Stimulated activated CD8-positive, alpha-beta memory T cell treated with anti-CD3 and anti-CD28 coated beads, Interleukin-2, amount 100 ng/mL, for 1 hour (primary cell): Measurements from ENCODE around the gene WAPL.
"Not testable (repeated sequence)": the region's sequence is repeated elsewhere in the genome, so short reads cannot be mapped to it uniquely, and the experiment has no call there.

Source experiments
- DNase-seq, 2 donors: peaks; one replicate each; pipeline ENCODE4 v3.0.0-alpha.2; 2020; ENCODE audit warnings: low read depth in 2 of 2

Gene WAPL

GRCh38 chr10:86521678-86522509, at the start of gene WAPL:
Gene WAPL, minus strand, starts transcription at chr10:86521792. Its CDS starts 3,723 bp downstream, at chr10:86518069.
- DNase-seq = peak; percentile 90 to 92

GRCh38 chr10:86569335-86569734, 47.7 kb upstream of the WAPL start:
- DNase-seq = no peak

GRCh38 chr10:86566518-86566917, 44.9 kb upstream of the WAPL start:
- not testable (repeated sequence) for DNase-seq

- not testable (repeated sequence) for DNase-seq
These were observed 41.7 kb upstream of the WAPL start for GRCh38 chr10:86563338-86563737.

GRCh38 chr10:86558695-86559094, 37.1 kb upstream of the WAPL start:
- DNase-seq = not testable (repeated sequence)

GRCh38 chr10:86556933-86557649, 35.5 kb upstream of the WAPL start:
- no peak for DNase-seq

GRCh38 chr10:86556532-86556931, 34.9 kb upstream of the WAPL start:
- no peak for DNase-seq

GRCh38 chr10:86553639-86554038, 32.0 kb upstream of the WAPL start:
- no peak for DNase-seq

GRCh38 chr10:86553213-86553612, 31.6 kb upstream of the WAPL start:
- no peak for DNase-seq

GRCh38 chr10:86547296-86547695, 25.7 kb upstream of the WAPL start:
- DNase-seq = no peak

GRCh38 chr10:86545101-86545500, 23.5 kb upstream of the WAPL start:
- no peak for DNase-seq

- no peak for DNase-seq
These were observed 18.4 kb upstream of the WAPL start for GRCh38 chr10:86540016-86540415.

GRCh38 chr10:86538547-86538946, 17.0 kb upstream of the WAPL start:
- no peak for DNase-seq

GRCh38 chr10:86538040-86538439, 16.4 kb upstream of the WAPL start:
- DNase-seq = not testable (repeated sequence)

- peak; percentile 14 to 17 for DNase-seq
These were observed 14.8 kb upstream of the WAPL start for GRCh38 chr10:86536294-86536861.

GRCh38 chr10:86535132-86535882, 13.7 kb upstream of the WAPL start:
- DNase-seq = no peak

GRCh38 chr10:86533328-86533727, 11.7 kb upstream of the WAPL start:
- no peak for DNase-seq

GRCh38 chr10:86528736-86529135, 7.1 kb upstream of the WAPL start:
- not testable (repeated sequence) for DNase-seq

GRCh38 chr10:86526606-86527005, 5.0 kb upstream of the WAPL start:
- DNase-seq = no peak

GRCh38 chr10:86525713-86526112, 4.1 kb upstream of the WAPL start:
- not testable (repeated sequence) for DNase-seq

GRCh38 chr10:86524225-86524962, 2.8 kb upstream of the WAPL start:
- no peak for DNase-seq
